CD4-positive, alpha-beta memory T cell (primary cell): ENCODE data around the gene MEIS3. TPM values are rescaled to one million over a fixed set of nuclear protein-coding genes. Genes with fewer than 3 reads are reported as not detected.

Source experiments
- CTCF ChIA-PET: fragments of 350-600 bp; sonication (Branson Sonifier 250); formaldehyde crosslinking; loops from one replicate; lab custom pipeline; 2021; ENCODE audit warnings: inconsistent platforms; ENCODE audit not compliant: partially characterized antibody; lab: Charles Lee
- POLR2A ChIA-PET: fragments of 350-600 bp; sonication (Branson Sonifier 250); formaldehyde crosslinking; loops from one replicate; lab custom pipeline; 2021; ENCODE audit not compliant: partially characterized antibody; lab: Charles Lee
- DNase-seq, 5 donors: peaks; one replicate each; pipeline versions ENCODE4 v3.0.0 to v3.0.0-alpha.2; 2020 to 2022; ENCODE audit warnings: mixed read lengths in 1 of 5
- H3K27ac ChIP-seq: one replicate; pipeline ENCODE4 v1.7.0; 2013; ENCODE audit warnings: low read depth, low read length
- H3K27me3 ChIP-seq: 2 replicates; pipeline ENCODE4 v1.7.0; 2013; ENCODE audit warnings: mild to moderate bottlenecking, low read length, moderate library complexity; ENCODE audit not compliant: insufficient read depth
- H3K36me3 ChIP-seq: 2 replicates; pipeline ENCODE4 v1.7.0; 2013; ENCODE audit warnings: mild to moderate bottlenecking, low read length, moderate library complexity; ENCODE audit not compliant: insufficient read depth
- H3K4me1 ChIP-seq: 2 replicates; pipeline ENCODE4 v1.7.0; 2013; ENCODE audit warnings: mild to moderate bottlenecking, low read length, moderate library complexity; ENCODE audit not compliant: insufficient read depth
- H3K4me3 ChIP-seq, 2 donors: one replicate each; pipeline ENCODE4 v1.7.0; 2013; ENCODE audit warnings: low read length in 2 of 2, mild to moderate bottlenecking in 1 of 2
- H3K9me3 ChIP-seq, 2 donors: one replicate each; pipeline ENCODE4 v1.7.0; 2013; ENCODE audit warnings: low read length in 2 of 2, control low read depth in 1 of 2; ENCODE audit not compliant: control insufficient read depth in 1 of 2
- H3K27ac Mint-ChIP-seq, 7 donors: one replicate each; pipeline ENCODE4 v1.8.0; 2020 to 2021; ENCODE audit warnings: mixed read lengths in 7 of 7, mild to moderate bottlenecking in 6 of 7, inconsistent platforms in 3 of 7, moderate library complexity in 3 of 7
- H3K27me3 Mint-ChIP-seq, 2 donors: one replicate each; pipeline ENCODE4 v1.8.0; 2020 to 2021; ENCODE audit warnings: mixed read lengths in 2 of 2
- H3K36me3 Mint-ChIP-seq, 2 donors: one replicate each; pipeline ENCODE4 v1.8.0; 2020 to 2021; ENCODE audit warnings: mixed read lengths in 2 of 2, inconsistent platforms in 1 of 2, mild to moderate bottlenecking in 1 of 2
- H3K4me1 Mint-ChIP-seq, 4 donors: one replicate each; pipeline ENCODE4 v1.8.0; 2020 to 2021; ENCODE audit warnings: mixed read lengths in 4 of 4, mild to moderate bottlenecking in 1 of 4
- H3K4me3 Mint-ChIP-seq, 8 donors: one replicate each; pipeline ENCODE4 v1.8.0; 2020 to 2021; ENCODE audit warnings: mixed read lengths in 8 of 8, mild to moderate bottlenecking in 7 of 8, moderate library complexity in 6 of 8, inconsistent platforms in 3 of 8
- H3K9me3 Mint-ChIP-seq, 8 donors: one replicate each; pipeline ENCODE4 v1.8.0; 2020 to 2021; ENCODE audit warnings: mixed read lengths in 8 of 8, mild to moderate bottlenecking in 5 of 8, inconsistent platforms in 3 of 8, moderate library complexity in 1 of 8
- intact Hi-C: fragments of 100-400 bp; cut with micrococcal nuclease; formaldehyde crosslinking; loops from one replicate; pipeline ENCODE4 v1.15.1; 2023
- polyA plus RNA-seq, 2 donors: library from polyadenylated mRNA; unstranded; fragments of 300-500 nt; fragmentation: Illumina TruSeq; gene quantifications; one replicate each; pipeline ENCODE4 v1.2.3, GENCODE V29; 2021
- total RNA-seq, 2 experiments: library from RNA; stranded (reverse); gene quantifications; one replicate each; pipeline ENCODE4 v1.2.3, GENCODE V29; 2021

The MEIS3 gene
- total and polyA plus RNA-seq, 4 experiments from 2014 or later: 0.35 to 0.71 TPM; not detected in 2

- Histone ChIP-seq H3K4me3 (no peak overlapping the region), H3K27me3 (peaks cover 63% of the 10 kb centered on the region), H3K9me3 (no peaks in the 10 kb centered on the region), H3K36me3 (no peaks in the 10 kb centered on the region), H3K4me1 (peaks cover 39% of the 10 kb centered on the region), H3K27ac (no peak overlapping the region)
- intact Hi-C loops: no loop called here
- no peak for DNase-seq
- ChIA-PET POLR2A (no interaction called here), CTCF (no interaction called here)
- Mint-ChIP-seq H3K27ac (peak overlapping the region in 3 of 7 donors; percentile 46 to 92 (median 71)), H3K36me3 (peaks cover 0 to 9% of the 10 kb centered on the region in 2 donors), H3K9me3 (peaks cover 0 to 8% (median under 1%) of the 10 kb centered on the region in 8 donors), H3K4me1 (peaks cover 32 to 44% (median 35%) of the 10 kb centered on the region in 4 donors), H3K4me3 (peak overlapping the region in 3 of 8 donors; percentile 40 to 56 (median 41)), H3K27me3 (peaks cover 60 to 61% of the 10 kb centered on the region in 2 donors)
Observed at GRCh38 chr19:47422417-47423163, 3.3 kb upstream of the MEIS3 start.

GRCh38 chr19:47421844-47422395 is 2.6 kb upstream of the MEIS3 start:
- Histone ChIP-seq H3K36me3 (no peaks in the 10 kb centered on the region), H3K27ac (no peak overlapping the region), H3K27me3 (peaks cover 64% of the 10 kb centered on the region), H3K4me1 (peaks cover 40% of the 10 kb centered on the region), H3K9me3 (no peaks in the 10 kb centered on the region), H3K4me3 (no peak overlapping the region)
- intact Hi-C loops: no loop called here
- H3K27me3 Mint-ChIP-seq: peaks cover 60 to 62% of the 10 kb centered on the region in 2 donors
- ChIA-PET POLR2A (no interaction called here), CTCF (interaction anchor here (0.6 kb wide), 1 partner anchor 138 kb away, joined by 4 read pairs; no protein-coding TSS in a partner anchor)
- H3K27ac Mint-ChIP-seq: peak overlapping the region in 1 of 7 donors; percentile 71
- peaks cover 31 to 47% (median 39%) of the 10 kb centered on the region in 4 donors for H3K4me1 Mint-ChIP-seq
- peak overlapping the region in 3 of 8 donors; percentile 13 to 56 (median 35) for H3K4me3 Mint-ChIP-seq
- no peak for DNase-seq
- H3K9me3 Mint-ChIP-seq: peaks cover 0 to 8% (median under 1%) of the 10 kb centered on the region in 8 donors
- peaks cover 0 to 9% of the 10 kb centered on the region in 2 donors for H3K36me3 Mint-ChIP-seq

- Histone ChIP-seq H3K9me3 (no peaks in the 10 kb centered on the region), H3K4me1 (peaks cover 40% of the 10 kb centered on the region), H3K27me3 (peaks cover 60% of the 10 kb centered on the region), H3K27ac (no peak overlapping the region), H3K36me3 (no peaks in the 10 kb centered on the region), H3K4me3 (no peak overlapping the region)
- Mint-ChIP-seq H3K4me3 (peak overlapping the region in 2 of 8 donors; percentile 13 to 15), H3K27ac (peak overlapping the region in 1 of 7 donors; percentile 52), H3K27me3 (peaks cover 57 to 62% of the 10 kb centered on the region in 2 donors), H3K4me1 (peaks cover 31 to 50% (median 41%) of the 10 kb centered on the region in 4 donors), H3K9me3 (peaks cover 0 to 8% (median under 1%) of the 10 kb centered on the region in 8 donors), H3K36me3 (peaks cover 0 to 9% of the 10 kb centered on the region in 2 donors)
- POLR2A ChIA-PET: no interaction called here
- DNase-seq: no peak
- intact Hi-C loops: no loop called here
- CTCF ChIA-PET: interaction anchor here (0.6 kb wide), 1 partner anchor 139 kb away, joined by 4 read pairs; no protein-coding TSS in a partner anchor
Observed at GRCh38 chr19:47421244-47421786, 2.0 kb upstream of the MEIS3 start.

- peaks cover 0 to 9% of the 10 kb centered on the region in 2 donors for H3K36me3 Mint-ChIP-seq
- H3K27ac Mint-ChIP-seq: peak overlapping the region in 1 of 7 donors; percentile 42
- intact Hi-C loops: no loop called here
- H3K4me1 Mint-ChIP-seq: peaks cover 32 to 50% (median 41%) of the 10 kb centered on the region in 4 donors
- peaks cover 0 to 8% (median under 1%) of the 10 kb centered on the region in 8 donors for H3K9me3 Mint-ChIP-seq
- peaks cover 40% of the 10 kb centered on the region for H3K4me1 ChIP-seq
- H3K36me3 ChIP-seq: no peaks in the 10 kb centered on the region
- DNase-seq: no peak
- H3K9me3 ChIP-seq: no peaks in the 10 kb centered on the region
- POLR2A ChIA-PET: no interaction called here
- peak overlapping the region in 2 of 8 donors; percentile 2 to 36 for H3K4me3 Mint-ChIP-seq
- H3K27me3 Mint-ChIP-seq: peaks cover 61% of the 10 kb centered on the region in 2 donors
- H3K4me3 ChIP-seq: no peak overlapping the region
- peaks cover 56% of the 10 kb centered on the region for H3K27me3 ChIP-seq
- no peak overlapping the region for H3K27ac ChIP-seq
- CTCF ChIA-PET: interaction anchor here (1.6 kb wide), 1 partner anchor 9 kb away, joined by 4 read pairs; no protein-coding TSS in a partner anchor
Observed at GRCh38 chr19:47419789-47420188, 462 bp upstream of the MEIS3 start.

GRCh38 chr19:47418692-47419029 is 666 bp downstream of the MEIS3 start:
- intact Hi-C loops: no loop called here
- Histone ChIP-seq H3K27ac (no peak overlapping the region), H3K4me3 (no peak overlapping the region), H3K4me1 (peaks cover 40% of the 10 kb centered on the region), H3K9me3 (no peaks in the 10 kb centered on the region), H3K27me3 (peaks cover 52% of the 10 kb centered on the region), H3K36me3 (no peaks in the 10 kb centered on the region)
- Mint-ChIP-seq H3K27me3 (peaks cover 55 to 61% of the 10 kb centered on the region in 2 donors), H3K36me3 (peaks cover 0 to 9% of the 10 kb centered on the region in 2 donors), H3K4me3 (peak overlapping the region in 7 of 8 donors; percentile 35 to 78 (median 47)), H3K27ac (peak overlapping the region in 1 of 7 donors; percentile 83), H3K9me3 (peaks cover 0 to 8% (median 0%) of the 10 kb centered on the region in 8 donors), H3K4me1 (peaks cover 32 to 50% (median 41%) of the 10 kb centered on the region in 4 donors)
- DNase-seq: no peak
- ChIA-PET CTCF (interaction anchor here (0.9 kb wide), 1 partner anchor 18 kb away, joined by 3 read pairs; no protein-coding TSS in a partner anchor), POLR2A (no interaction called here)

GRCh38 chr19:47417746-47418691 is 1.3 kb downstream of the MEIS3 start:
- H3K27ac Mint-ChIP-seq: peak overlapping the region in 2 of 7 donors; percentile 74 to 83
- intact Hi-C loops: no loop called here
- peaks cover 0 to 9% of the 10 kb centered on the region in 2 donors for H3K36me3 Mint-ChIP-seq
- Histone ChIP-seq H3K27me3 (peaks cover 46% of the 10 kb centered on the region), H3K9me3 (no peaks in the 10 kb centered on the region), H3K4me1 (peaks cover 40% of the 10 kb centered on the region), H3K27ac (no peak overlapping the region), H3K36me3 (no peaks in the 10 kb centered on the region), H3K4me3 (no peak overlapping the region)
- peaks cover 52 to 58% of the 10 kb centered on the region in 2 donors for H3K27me3 Mint-ChIP-seq
- peaks cover 32 to 48% (median 40%) of the 10 kb centered on the region in 4 donors for H3K4me1 Mint-ChIP-seq
- peak overlapping the region; percentile 38 to 78 (median 62) for H3K4me3 Mint-ChIP-seq
- H3K9me3 Mint-ChIP-seq: peaks cover 0 to 8% (median 0%) of the 10 kb centered on the region in 8 donors
- POLR2A ChIA-PET: no interaction called here
- CTCF ChIA-PET: interaction anchor here (0.9 kb wide), 2 partner anchors 19 to 27 kb away, joined by 3 read pairs; no protein-coding TSS in a partner anchor
- peak in 1 of 5 donors; percentile 53 for DNase-seq
